GM12878 (cell line): Measurements from ENCODE around the gene POLD1. TPM values are rescaled to one million over a fixed set of nuclear protein-coding genes. Genes with fewer than 3 reads are reported as not detected.

ENCODE experiments used
- ATF7 ChIP-seq: fragments of 450-650 bp; IDR thresholded peaks from 2 replicates; pipeline ENCODE4 v1.6.1; 2016; ENCODE audit warnings: low read depth, mild to moderate bottlenecking
- CEBPZ ChIP-seq: fragments of 150-350 bp; IDR thresholded peaks from 2 replicates; pipeline ENCODE4 v1.6.1; 2016; ENCODE audit warnings: low read depth, low read length
- EZH2 ChIP-seq: IDR thresholded peaks from 2 replicates; pipeline ENCODE4 v1.6.1; 2012; ENCODE audit warnings: low read depth, mild to moderate bottlenecking, control low read depth, inconsistent platforms, low read length, borderline replicate concordance; ENCODE audit not compliant: control insufficient read depth
- LARP7 ChIP-seq: fragments of 450-650 bp; IDR thresholded peaks from 2 replicates; pipeline ENCODE4 v1.6.1; 2017; ENCODE audit warnings: mild to moderate bottlenecking
- NBN ChIP-seq: fragments of 450-650 bp; IDR thresholded peaks from 2 replicates; pipeline ENCODE4 v1.6.1; 2016
- NFIC ChIP-seq: IDR thresholded peaks from 2 replicates; pipeline ENCODE4 v1.6.1; 2012; ENCODE audit warnings: low read depth, mild to moderate bottlenecking, inconsistent platforms, low read length, moderate library complexity
- PAX5 ChIP-seq: IDR thresholded peaks from 2 replicates; pipeline ENCODE4 v1.6.1; 2011; ENCODE audit warnings: low read depth, low read length, borderline replicate concordance
- RUNX3 ChIP-seq: IDR thresholded peaks from 2 replicates; pipeline ENCODE4 v1.6.1; 2012; ENCODE audit warnings: low read length, inconsistent platforms
- SRF ChIP-seq, 2 experiments: IDR thresholded peaks; 2 replicates each; pipeline ENCODE4 v1.6.1; 2011; ENCODE audit warnings: low read depth in 2 of 2, low read length in 2 of 2, mild to moderate bottlenecking in 1 of 2, moderate library complexity in 1 of 2
- TARDBP ChIP-seq: IDR thresholded peaks from 2 replicates; pipeline ENCODE4 v1.6.1; 2016; ENCODE audit warnings: borderline replicate concordance
- ZNF687 ChIP-seq: fragments of 450-650 bp; IDR thresholded peaks from 2 replicates; pipeline ENCODE4 v1.6.1; 2017; ENCODE audit warnings: mild to moderate bottlenecking, moderate library complexity
- ZZZ3 ChIP-seq: IDR thresholded peaks from 2 replicates; pipeline ENCODE4 v1.6.1; 2011; ENCODE audit warnings: low read depth; ENCODE audit not compliant: control insufficient read depth, insufficient read length
- polyA plus RNA-seq, 11 experiments: library from polyadenylated mRNA; depleted of rRNA in 4 of 11; unstranded in 6 of 11; stranded (reverse) in 5 of 11; fragments of >200 nt; fragmentation: Nextera tagmentation in 4 of 11; fragmentation: Illumina TruSeq in 1 of 11; extraction: Ambion mirVana in 4 of 11; extraction: Trizol in 1 of 11; gene quantifications; 1 replicate in 1 of 11; 2 replicates in 10 of 11; pipeline versions ENCODE4 v1.2.1 to v1.2.3, GENCODE V29; 2011 to 2016; ENCODE audit warnings: inconsistent platforms in 2 of 11, missing spikeins in 2 of 11, low read depth in 1 of 11
- total RNA-seq, 4 experiments: library from RNA; depleted of rRNA in 3 of 4; stranded (reverse); fragments of >200 nt in 3 of 4; fragmentation: Illumina TruSeq in 1 of 4; extraction: Trizol in 1 of 4; gene quantifications; 2 replicates each; pipeline versions ENCODE4 v1.2.1 to v1.2.3, GENCODE V29; 2013 to 2021
- TF ChIP-seq, protein P1 (sequence below): fragments of 450-650 bp; conservative IDR thresholded peaks from 2 replicates; pipeline ENCODE4 v1.6.1; 2017; ENCODE audit warnings: mild to moderate bottlenecking, moderate library complexity
- TF ChIP-seq, protein P2 (sequence below): fragments of 450-650 bp; IDR thresholded peaks from 2 replicates; pipeline ENCODE4 v1.6.1; 2018; ENCODE audit warnings: mild to moderate bottlenecking, low read depth, moderate library complexity; ENCODE audit not compliant: partially characterized antibody
- TF ChIP-seq, protein P3 (sequence below): IDR thresholded peaks from 2 replicates; pipeline ENCODE4 v1.6.1; 2012; ENCODE audit warnings: low read depth, low read length, improper control_type of control experiment

The POLD1 gene
- total and polyA plus RNA-seq, 10 of the 15 experiments (the other 5 are each of a cell fraction or from before 2014, with no cell fraction given), result 0.76 to 165 (median 63.4) TPM

DNA sequence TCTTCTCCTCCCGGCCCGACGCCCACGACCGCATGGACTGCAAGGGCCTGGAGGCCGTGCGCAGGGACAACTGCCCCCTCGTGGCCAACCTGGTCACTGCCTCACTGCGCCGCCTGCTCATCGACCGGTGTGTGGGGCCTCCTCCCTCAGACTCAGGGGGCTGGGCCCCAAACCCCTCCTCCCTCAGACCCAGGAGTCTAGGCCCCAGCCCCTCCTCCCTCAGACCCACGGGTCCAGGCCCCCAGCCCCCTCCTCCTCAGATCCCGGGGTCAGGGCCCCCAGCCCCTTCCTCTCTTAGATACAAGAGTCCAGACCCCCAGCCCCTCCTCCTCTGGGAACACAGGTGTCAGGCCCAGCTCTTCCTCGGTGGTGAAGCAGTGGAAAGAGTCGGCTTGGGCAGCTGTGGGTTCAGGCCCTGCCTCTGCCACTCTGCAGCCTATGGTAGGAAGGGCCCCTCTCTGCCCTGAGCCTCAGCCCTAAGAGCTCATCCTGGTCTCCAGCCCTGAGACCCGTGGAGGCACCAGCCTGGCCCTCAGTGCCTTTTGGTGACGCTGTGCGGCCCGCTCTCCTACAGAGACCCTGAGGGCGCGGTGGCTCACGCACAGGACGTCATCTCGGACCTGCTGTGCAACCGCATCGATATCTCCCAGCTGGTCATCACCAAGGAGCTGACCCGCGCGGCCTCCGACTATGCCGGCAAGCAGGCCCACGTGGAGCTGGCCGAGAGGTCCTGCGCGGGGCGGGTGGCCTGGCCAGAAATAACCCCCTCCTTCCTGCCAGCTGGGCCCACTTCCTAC is 30.9 kb downstream of the POLD1 start (continued):
- peak; percentile 73 for TF ChIP-seq NBN
- TF ChIP-seq PAX5, result no peak
- peak; percentile 47; the same call in 1 of the 2 replicates for TF ChIP-seq RUNX3
- TF ChIP-seq, protein P1, sequence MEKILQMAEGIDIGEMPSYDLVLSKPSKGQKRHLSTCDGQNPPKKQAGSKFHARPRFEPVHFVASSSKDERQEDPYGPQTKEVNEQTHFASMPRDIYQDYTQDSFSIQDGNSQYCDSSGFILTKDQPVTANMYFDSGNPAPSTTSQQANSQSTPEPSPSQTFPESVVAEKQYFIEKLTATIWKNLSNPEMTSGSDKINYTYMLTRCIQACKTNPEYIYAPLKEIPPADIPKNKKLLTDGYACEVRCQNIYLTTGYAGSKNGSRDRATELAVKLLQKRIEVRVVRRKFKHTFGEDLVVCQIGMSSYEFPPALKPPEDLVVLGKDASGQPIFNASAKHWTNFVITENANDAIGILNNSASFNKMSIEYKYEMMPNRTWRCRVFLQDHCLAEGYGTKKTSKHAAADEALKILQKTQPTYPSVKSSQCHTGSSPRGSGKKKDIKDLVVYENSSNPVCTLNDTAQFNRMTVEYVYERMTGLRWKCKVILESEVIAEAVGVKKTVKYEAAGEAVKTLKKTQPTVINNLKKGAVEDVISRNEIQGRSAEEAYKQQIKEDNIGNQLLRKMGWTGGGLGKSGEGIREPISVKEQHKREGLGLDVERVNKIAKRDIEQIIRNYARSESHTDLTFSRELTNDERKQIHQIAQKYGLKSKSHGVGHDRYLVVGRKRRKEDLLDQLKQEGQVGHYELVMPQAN, result 0 out of 2 replicates have a peak, but pooled peaks have one; percentile 23
- TF ChIP-seq, protein P2, sequence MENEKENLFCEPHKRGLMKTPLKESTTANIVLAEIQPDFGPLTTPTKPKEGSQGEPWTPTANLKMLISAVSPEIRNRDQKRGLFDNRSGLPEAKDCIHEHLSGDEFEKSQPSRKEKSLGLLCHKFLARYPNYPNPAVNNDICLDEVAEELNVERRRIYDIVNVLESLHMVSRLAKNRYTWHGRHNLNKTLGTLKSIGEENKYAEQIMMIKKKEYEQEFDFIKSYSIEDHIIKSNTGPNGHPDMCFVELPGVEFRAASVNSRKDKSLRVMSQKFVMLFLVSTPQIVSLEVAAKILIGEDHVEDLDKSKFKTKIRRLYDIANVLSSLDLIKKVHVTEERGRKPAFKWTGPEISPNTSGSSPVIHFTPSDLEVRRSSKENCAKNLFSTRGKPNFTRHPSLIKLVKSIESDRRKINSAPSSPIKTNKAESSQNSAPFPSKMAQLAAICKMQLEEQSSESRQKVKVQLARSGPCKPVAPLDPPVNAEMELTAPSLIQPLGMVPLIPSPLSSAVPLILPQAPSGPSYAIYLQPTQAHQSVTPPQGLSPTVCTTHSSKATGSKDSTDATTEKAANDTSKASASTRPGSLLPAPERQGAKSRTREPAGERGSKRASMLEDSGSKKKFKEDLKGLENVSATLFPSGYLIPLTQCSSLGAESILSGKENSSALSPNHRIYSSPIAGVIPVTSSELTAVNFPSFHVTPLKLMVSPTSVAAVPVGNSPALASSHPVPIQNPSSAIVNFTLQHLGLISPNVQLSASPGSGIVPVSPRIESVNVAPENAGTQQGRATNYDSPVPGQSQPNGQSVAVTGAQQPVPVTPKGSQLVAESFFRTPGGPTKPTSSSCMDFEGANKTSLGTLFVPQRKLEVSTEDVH, result no peak
- no peak for TF ChIP-seq TARDBP
- TF ChIP-seq CEBPZ, result no peak
- TF ChIP-seq SRF (IDR thresholded peaks at IDR 0.05; ENCODE audit: low read depth in 2 of 2, low read length in 2 of 2), result no peak
- no peak for TF ChIP-seq ATF7
- TF ChIP-seq, protein P3, sequence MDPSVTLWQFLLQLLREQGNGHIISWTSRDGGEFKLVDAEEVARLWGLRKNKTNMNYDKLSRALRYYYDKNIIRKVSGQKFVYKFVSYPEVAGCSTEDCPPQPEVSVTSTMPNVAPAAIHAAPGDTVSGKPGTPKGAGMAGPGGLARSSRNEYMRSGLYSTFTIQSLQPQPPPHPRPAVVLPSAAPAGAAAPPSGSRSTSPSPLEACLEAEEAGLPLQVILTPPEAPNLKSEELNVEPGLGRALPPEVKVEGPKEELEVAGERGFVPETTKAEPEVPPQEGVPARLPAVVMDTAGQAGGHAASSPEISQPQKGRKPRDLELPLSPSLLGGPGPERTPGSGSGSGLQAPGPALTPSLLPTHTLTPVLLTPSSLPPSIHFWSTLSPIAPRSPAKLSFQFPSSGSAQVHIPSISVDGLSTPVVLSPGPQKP, result no peak
- TF ChIP-seq NFIC, result no peak
- TF ChIP-seq ZNF687, result peak; percentile 75
- peak; percentile 67 for TF ChIP-seq LARP7
- TF ChIP-seq ZZZ3, result no peak
- TF ChIP-seq EZH2, result no peak
